ENCODE data around the gene CUBN.

Gene CUBN

GRCh38 chr10:16820421-16820820 is 309.2 kb downstream of the CUBN start:
- DNase-seq (ENCODE audit: low read depth): no peak

DNA sequence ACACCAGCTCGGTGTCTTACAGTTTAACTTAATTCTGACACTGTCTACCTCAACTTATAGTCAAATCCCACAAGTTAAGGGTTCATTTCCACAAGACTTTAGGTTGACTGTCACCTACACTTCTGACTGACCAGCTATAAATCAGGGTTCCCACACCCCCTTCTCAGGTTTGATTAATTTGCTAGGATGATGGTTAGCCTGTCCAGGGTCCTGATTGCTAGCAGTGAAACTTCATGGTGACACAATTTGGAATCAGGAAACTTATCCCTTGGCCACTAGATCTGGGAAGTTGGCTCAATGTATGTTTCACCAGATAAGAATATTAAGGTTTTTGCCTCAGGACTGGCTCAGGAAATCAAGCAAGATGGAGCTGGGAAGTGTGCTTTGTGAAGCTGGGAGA is 309.6 kb downstream of the CUBN start:
- DNase-seq (ENCODE audit: low read depth): no peak

DNA sequence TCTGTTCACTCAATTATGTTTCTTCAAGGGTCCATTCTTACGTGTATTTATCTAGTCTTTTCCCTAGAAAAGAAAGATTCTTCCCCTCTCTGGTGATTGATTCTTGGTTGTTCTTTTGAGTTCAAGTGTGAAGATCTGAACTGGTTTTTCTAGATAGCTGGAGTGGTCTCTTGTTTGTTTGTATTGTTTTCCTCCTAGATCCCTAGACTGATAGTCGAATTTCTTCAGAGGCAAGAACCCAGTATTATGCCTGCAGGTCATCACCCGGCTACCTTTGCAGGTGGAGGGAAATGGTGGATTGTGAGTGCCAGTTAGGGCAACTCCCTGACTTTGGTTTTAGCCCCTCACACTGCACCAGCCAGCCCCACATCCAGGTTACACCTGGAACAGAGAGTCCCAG is 310.2 kb downstream of the CUBN start:
- DNase-seq (ENCODE audit: low read depth): no peak

DNA sequence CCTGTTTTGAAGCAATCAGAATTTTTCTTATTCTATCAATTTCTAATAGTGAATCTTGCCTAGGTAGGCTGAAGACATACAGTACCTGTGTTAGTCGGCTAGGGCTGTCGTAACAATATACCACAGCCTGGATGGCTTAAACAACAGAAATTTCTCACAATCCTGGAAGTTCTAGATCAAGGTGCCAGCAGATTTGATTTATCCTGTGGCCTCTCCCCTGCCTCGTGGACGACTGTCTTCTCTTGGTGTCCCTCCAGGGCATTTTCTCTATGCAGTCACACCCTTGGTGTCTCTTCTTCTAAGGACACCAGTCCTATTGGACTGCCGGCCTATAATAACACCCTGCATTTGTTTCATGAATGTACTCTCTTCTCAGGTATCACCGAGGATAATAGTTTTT is 310.6 kb downstream of the CUBN start:
- DNase-seq (ENCODE audit: low read depth): no peak

DNA sequence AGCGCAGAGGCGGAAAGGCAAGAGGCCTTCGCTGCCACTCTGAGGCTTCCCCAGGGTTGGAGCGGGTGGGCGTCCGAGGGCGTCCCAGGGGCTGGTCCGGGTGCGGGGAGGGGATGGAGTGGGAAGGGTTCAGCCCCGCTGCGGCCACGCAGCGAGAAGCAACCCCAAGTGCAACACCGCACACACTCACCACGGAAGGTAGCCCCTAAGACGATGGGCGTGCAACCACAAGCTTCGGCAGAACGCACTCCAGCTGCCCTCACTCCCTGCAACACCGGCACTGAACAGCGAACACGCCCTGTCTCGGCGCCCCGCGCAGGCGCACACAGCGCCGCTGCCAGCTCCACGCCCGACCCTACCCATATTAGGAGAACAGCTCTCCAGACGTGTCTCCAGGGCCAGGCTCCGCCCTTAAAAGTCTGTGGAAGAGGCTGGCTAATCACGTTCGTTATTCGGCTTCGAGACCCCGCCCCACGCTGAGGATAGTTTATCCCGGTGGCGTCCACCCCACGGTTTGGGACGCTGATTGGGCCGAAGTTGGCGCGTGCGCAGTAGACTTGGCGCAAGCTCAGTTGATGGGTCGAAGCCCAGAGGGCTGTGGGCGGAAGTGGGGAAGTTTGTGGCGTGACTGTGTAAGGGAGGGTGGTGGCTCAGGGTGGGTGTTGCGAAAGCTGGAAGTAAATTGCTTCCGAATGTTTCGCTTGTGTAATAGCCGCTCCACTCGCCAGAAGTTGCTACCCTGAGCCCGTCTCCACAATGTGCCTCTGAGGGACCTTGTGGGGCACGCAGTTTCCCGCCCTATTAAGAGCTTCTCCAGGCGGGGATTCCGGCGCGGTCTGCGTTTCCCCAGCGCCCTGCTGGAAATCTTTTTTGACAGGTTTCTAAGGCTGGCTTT is 312.2 kb downstream of the CUBN start, which contains the start of gene RSU1:
Gene RSU1 (minus strand): TSS at position 300 of the 895 bp plus-strand sequence. CDS start 343 bp downstream, outside the sequence.
- DNase-seq (ENCODE audit: low read depth): peak; percentile 99

GRCh38 chr10:16816830-16817124 is 312.8 kb downstream of the CUBN start:
- DNase-seq (ENCODE audit: low read depth): no peak

DNA sequence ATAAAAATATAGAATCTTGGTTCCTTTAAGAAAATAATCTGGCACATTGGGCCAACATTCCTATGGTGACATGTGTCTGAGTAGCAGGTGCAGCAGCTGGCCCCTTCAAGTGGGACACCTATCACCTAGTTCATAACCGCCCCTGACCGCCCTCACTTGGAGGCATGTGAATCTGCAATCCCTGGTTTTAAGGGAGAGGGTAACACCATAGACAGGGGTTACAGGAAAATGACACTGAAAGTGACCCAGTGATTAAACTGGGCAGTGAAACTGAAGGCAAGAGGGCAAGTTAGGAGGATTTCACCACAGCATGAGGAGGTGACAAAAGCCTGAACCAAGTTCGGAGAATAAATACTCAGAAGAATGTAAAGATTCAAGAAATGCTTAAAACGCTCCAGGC is 313.4 kb downstream of the CUBN start:
- no peak for DNase-seq (ENCODE audit: low read depth)

DNA sequence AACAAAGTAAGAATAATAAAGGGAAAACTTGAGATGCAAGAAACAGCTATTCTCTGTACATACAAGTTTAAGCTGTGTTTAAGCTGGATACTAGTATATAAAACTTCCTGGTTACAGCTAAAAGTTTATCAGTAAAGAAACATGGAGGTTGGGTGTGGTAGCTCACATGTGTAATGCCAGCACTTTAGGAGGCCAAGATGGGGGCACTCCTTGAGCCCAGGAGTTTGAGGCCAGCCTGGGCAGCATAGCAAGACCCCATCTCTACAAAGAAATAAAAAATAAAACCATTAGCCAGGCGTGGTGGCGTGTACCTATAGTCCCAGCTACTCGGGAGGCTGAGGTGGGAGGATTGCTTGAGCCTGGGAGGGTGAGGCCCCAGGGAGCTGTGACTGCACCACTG is 315.6 kb downstream of the CUBN start:
- DNase-seq (ENCODE audit: low read depth): no peak

GRCh38 chr10:16812676-16813075 is 316.9 kb downstream of the CUBN start:
- DNase-seq (ENCODE audit: low read depth): no peak

- no peak for DNase-seq (ENCODE audit: low read depth)
Observed at GRCh38 chr10:16811765-16812164, 317.8 kb downstream of the CUBN start.

GRCh38 chr10:16811292-16811691 is 318.3 kb downstream of the CUBN start:
- DNase-seq (ENCODE audit: low read depth): no peak

GRCh38 chr10:16809074-16809718 is 320.4 kb downstream of the CUBN start:
- DNase-seq (ENCODE audit: low read depth): peak; percentile 24

DNA sequence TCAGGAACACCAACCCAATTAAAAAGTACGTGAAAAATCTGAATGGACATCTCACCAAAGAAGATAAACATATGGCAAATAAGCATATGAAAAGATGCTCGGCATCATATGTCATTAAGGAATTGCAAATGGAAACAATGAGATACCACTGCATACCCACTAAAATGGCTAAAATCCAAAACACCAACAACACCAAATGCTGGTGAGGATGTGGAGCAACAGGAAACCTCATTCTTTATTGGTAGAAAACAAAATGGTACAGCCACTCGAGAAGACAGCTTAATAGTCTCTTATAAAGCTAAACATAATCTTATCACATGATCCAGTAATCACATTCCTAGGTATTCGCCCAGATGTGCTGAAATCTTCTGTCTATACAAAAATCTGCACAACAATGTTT is 325.5 kb downstream of the CUBN start:
- DNase-seq (ENCODE audit: low read depth): no peak

DNA sequence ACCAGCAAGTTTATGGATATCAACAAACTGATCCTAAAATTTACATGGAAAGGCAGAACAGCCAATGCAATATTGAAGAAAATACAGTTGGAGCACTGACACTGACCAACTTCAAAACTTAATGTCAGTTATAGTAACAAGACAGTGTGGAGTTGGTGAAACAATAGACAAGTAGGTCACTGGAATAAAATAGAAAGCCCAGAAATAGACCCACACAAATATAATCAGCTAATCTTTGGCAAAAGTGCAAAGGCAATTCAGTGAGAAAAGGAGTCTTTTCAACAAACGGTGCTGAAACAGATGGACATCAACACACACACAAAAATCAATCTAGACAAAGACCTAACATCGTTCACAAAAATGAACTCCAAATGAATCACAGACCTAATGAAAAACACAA is 326.1 kb downstream of the CUBN start:
- DNase-seq (ENCODE audit: low read depth): no peak

GRCh38 chr10:16799621-16800020 is 330.0 kb downstream of the CUBN start:
- DNase-seq (ENCODE audit: low read depth): no peak

- DNase-seq (ENCODE audit: low read depth): no peak
Observed at GRCh38 chr10:16798571-16798970, 331.0 kb downstream of the CUBN start.

DNA sequence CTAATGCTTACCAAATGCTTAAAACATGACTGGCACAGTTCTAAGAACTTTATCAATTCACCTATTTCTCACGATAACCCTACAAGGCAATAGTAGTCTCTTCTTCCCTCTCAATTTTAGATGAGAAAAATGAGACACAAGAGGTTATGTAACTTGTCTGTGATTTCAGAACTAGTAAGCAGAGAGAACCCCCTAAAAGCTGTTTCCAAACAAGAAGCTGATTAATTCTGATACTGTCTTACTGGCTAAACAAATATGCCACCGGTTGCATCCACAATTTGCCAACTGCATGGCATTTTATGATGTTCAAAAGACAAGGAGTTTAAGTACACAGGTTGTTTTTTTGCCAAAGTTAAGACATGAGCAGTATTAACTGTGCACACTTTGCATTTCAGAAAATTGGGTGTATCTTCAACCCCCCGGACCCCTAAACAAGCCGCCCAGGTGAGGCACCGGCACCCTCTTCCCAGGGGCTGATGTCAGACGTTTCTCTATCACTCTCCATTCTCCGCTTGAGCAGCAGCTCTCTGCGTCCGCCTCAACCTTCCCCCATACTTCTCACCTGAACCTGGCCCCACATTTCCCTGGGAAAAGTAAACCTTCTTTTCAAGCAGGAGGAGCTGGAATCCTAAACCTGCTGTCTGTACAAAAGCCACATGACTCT is 334.1 kb downstream of the CUBN start:
- DNase-seq (ENCODE audit: low read depth): no peak

DNA sequence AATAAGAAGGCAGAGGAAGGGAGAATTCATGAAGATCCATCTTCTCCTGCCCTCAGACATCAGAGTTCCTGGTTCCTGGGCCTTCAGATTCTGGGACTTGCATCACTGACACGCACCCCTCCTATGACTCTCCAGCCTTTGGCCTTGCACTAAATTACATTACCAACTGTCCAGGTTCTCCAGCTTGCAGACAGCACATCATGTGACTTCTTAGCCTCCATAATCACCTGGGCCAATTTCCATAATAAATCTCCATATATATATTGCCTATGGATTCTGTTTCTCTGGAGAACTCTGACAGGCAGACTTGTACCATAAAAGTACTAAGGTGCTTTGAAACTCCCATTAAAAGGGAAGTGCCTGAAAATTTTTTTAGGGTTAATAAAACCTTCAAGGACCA is 335.6 kb downstream of the CUBN start:
- no peak for DNase-seq (ENCODE audit: low read depth)

DNA sequence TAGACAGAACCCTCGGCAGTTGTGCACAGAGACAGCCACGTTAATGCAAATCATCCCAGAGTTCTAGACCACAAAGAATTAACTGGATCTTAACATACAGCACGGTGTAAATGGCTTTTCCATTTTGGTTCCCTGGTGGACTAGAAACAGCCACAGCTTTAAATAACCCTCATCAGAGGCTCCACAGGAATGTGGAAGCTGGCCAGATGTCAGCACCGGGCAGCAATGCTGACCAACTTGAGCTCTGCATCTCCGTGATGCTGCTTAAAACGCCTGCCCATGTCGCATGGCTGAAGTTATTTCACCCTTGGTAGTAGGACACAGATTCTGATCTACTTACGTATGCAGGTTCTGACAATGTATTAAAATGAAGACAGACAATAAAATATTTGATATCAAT is 336.9 kb downstream of the CUBN start:
- DNase-seq (ENCODE audit: low read depth): no peak

DNA sequence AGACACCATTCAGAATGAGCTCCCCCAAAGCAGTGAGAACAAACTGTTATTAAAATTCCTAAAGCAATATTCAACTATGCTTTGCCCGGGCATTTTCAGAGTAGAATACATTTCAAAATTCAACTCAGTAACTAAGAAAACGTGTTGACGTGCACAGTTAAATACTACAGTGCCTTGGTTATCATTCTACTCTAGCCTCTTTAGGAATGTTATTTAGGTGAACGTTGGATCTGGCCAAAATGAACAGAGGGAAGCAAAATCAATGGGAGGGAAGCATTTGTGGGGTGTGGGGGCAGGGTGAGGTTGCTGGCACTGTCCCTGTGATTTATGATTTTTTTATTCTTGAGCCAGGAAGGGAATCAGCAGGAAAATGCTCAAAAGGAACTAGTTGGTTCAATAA is 339.8 kb downstream of the CUBN start:
- no peak for DNase-seq (ENCODE audit: low read depth)

DNA sequence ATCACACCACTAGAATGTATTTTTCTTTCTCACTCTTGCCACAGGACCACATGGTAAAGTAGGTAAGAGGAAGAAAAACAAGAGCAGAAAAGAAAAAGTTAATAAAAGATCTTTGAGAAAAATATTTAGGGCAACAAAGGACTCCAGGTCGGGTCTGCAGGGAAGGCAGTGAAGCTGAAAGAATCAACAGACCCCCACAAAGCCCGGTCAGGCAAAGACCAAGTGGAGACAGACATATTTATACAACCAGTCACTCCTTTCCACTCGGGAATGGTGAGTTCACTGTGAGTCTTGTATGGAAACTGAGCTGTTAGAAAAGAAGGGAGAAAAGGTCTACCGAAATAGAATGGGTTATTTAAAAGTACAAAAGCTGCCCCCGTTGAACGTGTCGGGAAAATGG is 340.4 kb downstream of the CUBN start:
- no peak for DNase-seq (ENCODE audit: low read depth)

- no peak for DNase-seq (ENCODE audit: low read depth)
Observed at GRCh38 chr10:16788778-16789177, 340.8 kb downstream of the CUBN start.

GRCh38 chr10:16788125-16788524 is 341.5 kb downstream of the CUBN start:
- DNase-seq (ENCODE audit: low read depth): no peak
